Measurements from ENCODE around the gene MOB3B.

The MOB3B gene

GRCh38 chr9:27329291-27329690 is 200.3 kb downstream of the MOB3B start:
- no peak for DNase-seq

- no peak for DNase-seq
Observed at GRCh38 chr9:27328483-27328882, 201.1 kb downstream of the MOB3B start.

- DNase-seq: no peak
Observed at GRCh38 chr9:27311184-27311583, 218.4 kb downstream of the MOB3B start.

- DNase-seq: no peak
Observed at GRCh38 chr9:27310582-27310981, 219.0 kb downstream of the MOB3B start.

GRCh38 chr9:27308691-27309390 is 220.8 kb downstream of the MOB3B start:
- DNase-seq: no peak

GRCh38 chr9:27304521-27304920 is 225.1 kb downstream of the MOB3B start:
- peak; percentile 35 for DNase-seq

GRCh38 chr9:27303219-27303618 is 226.4 kb downstream of the MOB3B start:
- DNase-seq: no peak

- DNase-seq: no peak
Observed at GRCh38 chr9:27297050-27297449, 232.6 kb downstream of the MOB3B start, which contains the start of gene EQTN. TSS of gene EQTN (minus strand) at chr9:27297150. CDS start at chr9:27297055, 95 bp downstream.

GRCh38 chr9:27293996-27294395 is 235.6 kb downstream of the MOB3B start:
- no peak for DNase-seq

GRCh38 chr9:27292659-27293405 is 236.8 kb downstream of the MOB3B start:
- DNase-seq: no peak

- DNase-seq: no peak
Observed at GRCh38 chr9:27291292-27291691, 238.3 kb downstream of the MOB3B start.

- no peak for DNase-seq
Observed at GRCh38 chr9:27282269-27282668, 247.3 kb downstream of the MOB3B start.

- no peak for DNase-seq
Observed at GRCh38 chr9:27280860-27281259, 248.8 kb downstream of the MOB3B start.

- DNase-seq: no peak
Observed at GRCh38 chr9:27280249-27280648, 249.4 kb downstream of the MOB3B start.

- DNase-seq: no peak
Observed at GRCh38 chr9:27279611-27280010, 250.0 kb downstream of the MOB3B start.

GRCh38 chr9:27278374-27278773 is 251.2 kb downstream of the MOB3B start:
- DNase-seq: no peak

GRCh38 chr9:27276193-27277030 is 253.2 kb downstream of the MOB3B start:
- peak; percentile 73 for DNase-seq

Measured in NCI-H146 (cell line).